ENCODE results near the gene NETO2. TPM values are rescaled to one million over a fixed set of nuclear protein-coding genes. Genes with fewer than 3 reads are reported as not detected.
"Not testable (repeated sequence)": the region's sequence is repeated elsewhere in the genome, so short reads cannot be mapped to it uniquely, and the experiment has no call there.

NETO2 gene
- total and polyA plus RNA-seq, 12 donors = 1.3 to 5.3 (median 2.2) TPM

DNA sequence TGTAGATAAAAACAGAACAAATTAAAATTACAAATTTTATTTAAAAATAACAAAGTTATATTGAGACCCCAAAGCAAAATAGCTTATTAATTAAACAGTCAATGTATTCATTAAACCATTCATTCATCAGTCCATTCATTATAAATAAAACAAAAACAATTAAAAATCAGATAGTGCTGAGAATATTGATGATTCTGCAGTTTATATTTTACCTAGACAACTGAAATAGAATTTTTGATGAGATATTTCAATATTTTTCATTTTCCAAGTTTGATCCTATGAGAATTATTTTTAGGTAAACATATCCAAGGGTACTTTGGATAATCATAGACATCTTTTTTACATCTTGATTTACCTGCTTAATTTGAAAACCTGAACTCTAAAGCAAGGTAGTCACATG is 15.2 kb upstream of the NETO2 start:
- Histone ChIP-seq H3K27me3 (no peaks in the 10 kb centered on the region), H3K27ac (no peak overlapping the region), H3K36me3 (peaks cover 0 to 81% (median 15%) of the 10 kb centered on the region in 9 donors), H3K9me3 (no peaks in the 10 kb centered on the region), H3K4me1 (no peaks in the 10 kb centered on the region), H3K4me3 (no peak overlapping the region)
- intact Hi-C loops (cut with DNase I) = no loop called here
- TF ChIP-seq CTCF (IDR thresholded peaks at IDR 0.05) = no peak
- ATAC-seq (no peak), DNase-seq (no peak)

- intact Hi-C loops (cut with DNase I) = no loop called here
- no peak for TF ChIP-seq CTCF (IDR thresholded peaks at IDR 0.05)
- 94 to 97% methylated on average over 3 of the region's 3 CpGs for WGBS, 2 donors
Observed at GRCh38 chr16:47156680-47157215, 13.0 kb upstream of the NETO2 start.

DNA sequence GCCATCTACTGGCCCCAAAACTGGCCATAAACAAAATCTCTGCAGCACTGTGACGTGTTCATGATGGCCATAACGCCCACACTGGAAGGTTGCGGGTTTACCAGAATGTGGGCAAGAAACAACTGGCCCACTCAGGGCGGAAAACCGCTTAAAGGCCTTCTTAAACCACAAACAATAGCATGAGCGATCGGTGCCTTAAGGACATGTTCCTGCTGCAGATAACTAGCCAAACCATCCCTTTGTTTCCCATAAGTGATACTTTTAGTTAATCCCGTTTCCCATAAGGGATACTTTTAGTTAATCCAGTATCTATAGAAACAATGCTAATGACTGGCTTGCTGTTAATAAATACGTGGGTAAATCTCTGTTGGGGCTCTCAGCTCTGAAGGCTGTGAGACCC is 8.8 kb upstream of the NETO2 start:
- H3K9me3 ChIP-seq; ATAC-seq; DNase-seq; H3K4me1 ChIP-seq; intact Hi-C loops (cut with DNase I); H3K27ac ChIP-seq; H3K4me3 ChIP-seq; H3K27me3 ChIP-seq: not testable (repeated sequence)
- peaks cover 0 to 51% (median 19%) of the 10 kb centered on the region in 9 donors for H3K36me3 ChIP-seq
- 98% methylated on average over 9 of the region's 9 CpGs for WGBS, 2 donors

More at GRCh38 chr16:47156680-47157215, 13.0 kb upstream of the NETO2 start:
- Histone ChIP-seq H3K27me3 (no peaks in the 10 kb centered on the region), H3K36me3 (peaks cover 0 to 94% (median 27%) of the 10 kb centered on the region in 9 donors), H3K4me3 (no peak overlapping the region), H3K9me3 (peaks cover 0 to 10% (median 0%) of the 10 kb centered on the region in 11 donors), H3K4me1 (peaks cover 0 to 3% (median 0%) of the 10 kb centered on the region in 9 donors), H3K27ac (no peak overlapping the region)
- ATAC-seq = no peak
- DNase-seq = no peak

DNA sequence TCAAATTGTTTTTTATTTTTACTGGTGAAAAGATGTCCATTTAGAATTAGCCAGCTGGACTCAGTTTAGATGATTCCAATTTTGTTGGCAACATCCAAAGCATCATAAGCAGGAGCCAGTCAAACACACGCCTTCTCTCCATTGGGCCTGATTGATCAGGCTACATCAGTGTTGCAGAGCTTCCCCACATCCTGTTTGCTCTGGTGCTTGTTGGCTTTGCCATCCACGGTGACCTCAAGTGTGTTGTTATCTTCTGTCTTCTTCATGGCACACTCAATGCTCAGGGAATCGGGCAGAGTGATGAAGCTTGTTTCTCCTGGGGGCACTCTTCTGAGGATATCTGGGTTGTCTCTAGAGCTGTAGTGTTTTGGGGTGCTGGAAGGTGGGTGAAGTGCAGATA is 6.3 kb upstream of the NETO2 start:
- 93 to 96% methylated on average over 3 of the region's 3 CpGs for WGBS, 2 donors
- Histone ChIP-seq H3K27me3 (peaks cover 0 to 6% (median 0%) of the 10 kb centered on the region in 7 donors), H3K9me3 (peaks cover 0 to 10% (median 0%) of the 10 kb centered on the region in 11 donors), H3K36me3 (peaks cover 0 to 32% (median 12%) of the 10 kb centered on the region in 9 donors), H3K4me1 (peaks cover 0 to 4% (median 0%) of the 10 kb centered on the region in 9 donors), H3K27ac (no peak overlapping the region), H3K4me3 (no peak overlapping the region)
- intact Hi-C loops (cut with DNase I) = no loop called here
- no peak for TF ChIP-seq CTCF (IDR thresholded peaks at IDR 0.05)
- ATAC-seq (no peak), DNase-seq (no peak)

DNA sequence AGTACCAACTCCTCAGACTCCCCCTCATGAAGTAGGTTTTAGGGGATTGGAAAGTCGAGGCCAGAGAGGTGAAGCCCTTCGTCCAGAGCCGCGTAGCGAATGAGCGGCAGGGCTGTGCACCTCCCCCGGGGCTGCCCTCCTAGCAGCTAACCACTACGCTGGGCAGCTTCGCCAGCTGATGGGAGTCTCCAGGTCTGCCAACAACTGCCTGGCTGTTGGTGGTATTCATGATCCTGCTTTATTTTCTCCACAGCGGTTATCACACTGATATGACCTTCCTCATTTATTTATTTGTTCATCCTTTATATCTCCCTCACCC is 773 bp upstream of the NETO2 start:
- TF ChIP-seq CTCF (IDR thresholded peaks at IDR 0.05) = peak in 3 of 9 donors; percentile 1 to 25 (median 10)
- no peak for DNase-seq
- intact Hi-C loops (cut with DNase I) = loop anchor here in 8 of 10 donors (2.0 to 5.0 kb wide), 7 partner anchors 52 to 1020 kb away; partner anchors contain the start of gene ABCC12 (in 4 of the 8)
- Histone ChIP-seq H3K4me3 (peak overlapping the region in 9 of 10 donors; percentile 48 to 69 (median 62)), H3K27me3 (peaks cover 0 to 16% (median 0%) of the 10 kb centered on the region in 7 donors), H3K36me3 (no peaks in the 10 kb centered on the region), H3K4me1 (peaks cover 0 to 19% (median 6%) of the 10 kb centered on the region in 9 donors), H3K9me3 (no peaks in the 10 kb centered on the region), H3K27ac (peak overlapping the region in 7 of 10 donors; percentile 35 to 66 (median 53))
- ATAC-seq = peak in 6 of 8 donors; percentile 19 to 46 (median 23)
- WGBS, 2 donors = 9% methylated on average over 10 of the region's 10 CpGs
